Measurements from ENCODE around the gene JAG1. TPM values are rescaled to one million over a fixed set of nuclear protein-coding genes. Genes with fewer than 3 reads are reported as not detected.

The JAG1 gene
- total RNA-seq, 1 experiment from 2014 or later = 3.0 TPM

Other genes with a start within 250 kb of the JAG1 start
- gene MKKS, start 239.8 kb downstream of the JAG1 start, total RNA-seq (2014; rRNA removed; shearing (Covaris generic)) = 22.2 and 29.7 TPM in 2 replicates
- gene SLX4IP, start 238.7 kb downstream of the JAG1 start, total RNA-seq (2014; rRNA removed; shearing (Covaris generic)) = 3.7 and 4.7 TPM in 2 replicates

Data from RPMI7951 (cell line).